A549 (cell line): ENCODE data around the gene SORBS1. TPM values are rescaled to one million over a fixed set of nuclear protein-coding genes. Genes with fewer than 3 reads are reported as not detected.
A peak's percentile ranks its signal among the peaks of the same experiment; 100 is the strongest.

Experiments
- ATAC-seq, 2 experiments: fragments of 200-7000 bp in 1 of 2; fragments of >200 bp in 1 of 2; cut with Nextera tagmentation in 1 of 2; cut with Tn5 transposase in 1 of 2; 3 replicates each; pipeline versions ENCODE4 v1.8.0 to v1.9.1; 2018 to 2020; ENCODE audit warnings: mild to moderate bottlenecking in 1 of 2, moderate library complexity in 1 of 2
- CTCF ChIA-PET: fragments of 300-600 bp; sonication (Branson Sonifier 250); formaldehyde crosslinking; extraction: SDS; loops from one replicate; lab custom pipeline; 2021; ENCODE audit warnings: antibody characterized with exemption, inconsistent platforms; lab: Yijun Ruan, JAX
- POLR2A ChIA-PET: fragments of 350-600 bp; formaldehyde crosslinking; extraction: SDS; loops from one replicate; lab custom pipeline; 2021; ENCODE audit warnings: antibody characterized with exemption, inconsistent platforms; lab: Yijun Ruan, JAX
- DNase-seq, 2 experiments: peaks; one replicate each; pipeline versions ENCODE4 v3.0.0 to v3.0.0-alpha.2; 2011 to 2016; ENCODE audit warnings: low read depth in 1 of 2, low spot score in 1 of 2
- FAIRE-seq: peaks from 2 replicates; lab custom pipeline; 2011; peaks lifted over from hg19 to GRCh38; lab: Jason Lieb, UNC
- H3K27ac ChIP-seq, 2 experiments: fragments of >200 bp; sonication (Bioruptor Twin); formaldehyde crosslinking; 3 replicates each; pipeline ENCODE4 v1.5.1; 2016 to 2017
- H3K4me1 ChIP-seq: fragments of >200 bp; sonication (Bioruptor Twin); formaldehyde crosslinking; 3 replicates; pipeline ENCODE4 v1.6.1; 2016
- H3K4me2 ChIP-seq: fragments of >200 bp; sonication (Bioruptor Twin); formaldehyde crosslinking; 3 replicates; pipeline ENCODE4 v1.6.1; 2016
- H3K4me3 ChIP-seq: fragments of >200 bp; sonication (Bioruptor Twin); formaldehyde crosslinking; 3 replicates; pipeline ENCODE4 v1.5.1; 2016
- H3K9me3 ChIP-seq: fragments of >200 bp; sonication (Bioruptor Twin); formaldehyde crosslinking; 3 replicates; pipeline ENCODE4 v1.6.1; 2016
- CBX2 ChIP-seq: fragments of 200-600 bp; sonication (generic); IDR thresholded peaks from 2 replicates; pipeline ENCODE4 v1.6.1; 2016; ENCODE audit warnings: low read depth, mild to moderate bottlenecking, borderline replicate concordance
- CBX8 ChIP-seq: fragments of 200-600 bp; sonication (generic); IDR thresholded peaks from 2 replicates; pipeline ENCODE4 v1.6.1; 2016
- CEBPB ChIP-seq, 2 experiments: fragments of >200 bp in 1 of 2; sonication (Bioruptor Twin) in 1 of 2; formaldehyde crosslinking in 1 of 2; IDR thresholded peaks; 2 replicates each; pipeline ENCODE4 v1.6.1; 2012 to 2016
- CHD2 ChIP-seq: fragments of 150-350 bp; IDR thresholded peaks from 2 replicates; pipeline ENCODE4 v1.6.1; 2014; ENCODE audit warnings: low read length; ENCODE audit not compliant: partially characterized antibody
- EHMT2 ChIP-seq: fragments of 200-600 bp; sonication (generic); IDR thresholded peaks from 2 replicates; pipeline ENCODE4 v1.6.1; 2016; ENCODE audit warnings: antibody characterized with exemption, low read depth, mild to moderate bottlenecking, moderate library complexity
- EP300 ChIP-seq, 2 experiments: fragments of >200 bp; sonication (Bioruptor Twin); formaldehyde crosslinking; IDR thresholded peaks; 2 replicates in 1 of 2; 3 replicates in 1 of 2; pipeline ENCODE4 v1.6.1; 2016 to 2017
- ESRRA ChIP-seq: fragments of 150-350 bp; IDR thresholded peaks from 2 replicates; pipeline ENCODE4 v1.6.1; 2014; ENCODE audit warnings: mild to moderate bottlenecking, low read length, borderline replicate concordance
- FOSL2 ChIP-seq, 2 experiments: fragments of 450-650 bp in 1 of 2; fragments of >200 bp in 1 of 2; sonication (Bioruptor Twin) in 1 of 2; formaldehyde crosslinking; IDR thresholded peaks; 2 replicates each; pipeline versions ENCODE4 v1.5.0 to v1.6.1; 2016 to 2020; ENCODE audit warnings: mild to moderate bottlenecking in 1 of 2, moderate library complexity in 1 of 2
- HES2 ChIP-seq: fragments of >200 bp; sonication (Bioruptor Twin); formaldehyde crosslinking; IDR thresholded peaks from 2 replicates; pipeline ENCODE4 v1.6.1; 2016
- HMGXB4 ChIP-seq: fragments of 250-450 bp; sonication (Bioruptor Pico); IDR thresholded peaks from 2 replicates; pipeline ENCODE4 v1.5.0; 2021; ENCODE audit warnings: mild to moderate bottlenecking, moderate library complexity, borderline replicate concordance
- HOXB13 ChIP-seq: fragments of 250-450 bp; sonication (Bioruptor Pico); IDR thresholded peaks from 2 replicates; pipeline ENCODE4 v1.5.0; 2020; ENCODE audit warnings: low read depth, mild to moderate bottlenecking, moderate library complexity
- KDM1A ChIP-seq: fragments of 200-600 bp; sonication (generic); IDR thresholded peaks from 2 replicates; pipeline ENCODE4 v1.6.1; 2016; ENCODE audit warnings: low read depth, mild to moderate bottlenecking
- KDM5A ChIP-seq: fragments of 200-600 bp; sonication (generic); IDR thresholded peaks from 2 replicates; pipeline ENCODE4 v1.6.1; 2016; ENCODE audit warnings: antibody characterized with exemption, mild to moderate bottlenecking
- MAFK ChIP-seq: fragments of 450-650 bp; IDR thresholded peaks from 2 replicates; pipeline ENCODE4 v1.6.1; 2014; ENCODE audit not compliant: partially characterized antibody
- MYC ChIP-seq: IDR thresholded peaks from 2 replicates; pipeline ENCODE4 v1.6.1; 2012; ENCODE audit warnings: mild to moderate bottlenecking, inconsistent platforms, low read length, improper control_type of control experiment, borderline replicate concordance
- NFE2L2 ChIP-seq: fragments of 150-350 bp; conservative IDR thresholded peaks from 2 replicates; pipeline ENCODE4 v1.6.1; 2014; ENCODE audit warnings: low read length
- POLR2AphosphoS2 ChIP-seq: conservative IDR thresholded peaks from 2 replicates; pipeline ENCODE4 v1.6.1; 2012; ENCODE audit warnings: low read length, improper control_type of control experiment, inconsistent platforms
- RFX5 ChIP-seq: fragments of 450-650 bp; IDR thresholded peaks from 2 replicates; pipeline ENCODE4 v1.7.1; 2014; ENCODE audit warnings: antibody characterized with exemption, mild to moderate bottlenecking, moderate library complexity
- SREBF2 ChIP-seq: fragments of 450-650 bp; IDR thresholded peaks from 2 replicates; pipeline ENCODE4 v1.6.1; 2014; ENCODE audit warnings: mild to moderate bottlenecking, moderate library complexity
- TFCP2L1 ChIP-seq: fragments of 250-450 bp; sonication (Bioruptor Pico); IDR thresholded peaks from 2 replicates; pipeline ENCODE4 v1.5.0; 2021; ENCODE audit warnings: mild to moderate bottlenecking
- TP53 ChIP-seq: fragments of 250-450 bp; sonication (Bioruptor Pico); IDR thresholded peaks from 2 replicates; pipeline ENCODE4 v1.5.0; 2021; ENCODE audit warnings: mild to moderate bottlenecking, moderate library complexity
- ZNF302 ChIP-seq: fragments of 250-450 bp; sonication (Bioruptor Pico); IDR thresholded peaks from 2 replicates; pipeline ENCODE4 v1.9.0; 2021; ENCODE audit warnings: inconsistent platforms, mild to moderate bottlenecking, moderate library complexity
- ZSCAN20 ChIP-seq: fragments of 250-450 bp; sonication (Bioruptor Pico); IDR thresholded peaks from 2 replicates; pipeline ENCODE4 v1.8.0; 2022; ENCODE audit warnings: mild to moderate bottlenecking, moderate library complexity
- WGBS: methylation state at CpG from one replicate; pipeline ENCODE4 v1.1.6; 2017; ENCODE audit errors: missing lambda C conversion rate; 5-methylcytosine and 5-hydroxymethylcytosine counted together
- polyA plus RNA-seq, 4 experiments: library from polyadenylated mRNA; depleted of rRNA in 3 of 4; stranded (reverse); fragments of >200 nt; fragmentation: RNase III in 1 of 4; extraction: RNeasy Plus Mini Kit Qiagen cat#74134 plus additional on column Dnase treatment in 1 of 4; gene quantifications; 2 replicates in 3 of 4; 3 replicates in 1 of 4; pipeline ENCODE4 v1.2.3, GENCODE V29; 2011 to 2017
- TF ChIP-seq, protein P1 (sequence below): IDR thresholded peaks from 2 replicates; pipeline ENCODE4 v1.6.1; 2012; ENCODE audit warnings: low read depth, borderline replicate concordance
- TF ChIP-seq, protein P2 (sequence below): fragments of 150-350 bp; IDR thresholded peaks from 2 replicates; pipeline ENCODE4 v1.6.1; 2014; ENCODE audit warnings: low read depth, mild to moderate bottlenecking, low read length
- TF ChIP-seq, protein P3 (sequence below): IDR thresholded peaks from 2 replicates; pipeline ENCODE4 v1.6.1; 2012

The SORBS1 gene
- polyA plus RNA-seq, 2 of the 4 experiments (the other 2 are of a cell fraction) = 0.39 to 0.80 TPM

GRCh38 chr10:95559471-95559870, 1.7 kb downstream of the SORBS1 start:
- Histone ChIP-seq H3K4me2 (no peak overlapping the region), H3K9me3 (no peaks in the 10 kb centered on the region), H3K4me3 (no peak overlapping the region), H3K4me1 (0 out of 3 replicates have a peak, but pooled peaks cover 6% of the 10 kb centered on the region), H3K27ac (no peak overlapping the region)
- FAIRE-seq (no peak), DNase-seq (no peak), ATAC-seq (no peak)
- ChIA-PET CTCF (interaction anchor here (1.3 kb wide), 1 partner anchor 129 kb away, joined by 3 read pairs; no protein-coding TSS in a partner anchor), POLR2A (no interaction called here)
- WGBS = 68% methylated on average over 4 of the region's 4 CpGs
- TF ChIP-seq TFCP2L1 (CRISPR knock-in tag) (no peak), CBX2 (no peak), KDM1A (no peak), MAFK (no peak), TP53 (CRISPR knock-in tag) (no peak), MYC (no peak), NFE2L2 (no peak)

DNA sequence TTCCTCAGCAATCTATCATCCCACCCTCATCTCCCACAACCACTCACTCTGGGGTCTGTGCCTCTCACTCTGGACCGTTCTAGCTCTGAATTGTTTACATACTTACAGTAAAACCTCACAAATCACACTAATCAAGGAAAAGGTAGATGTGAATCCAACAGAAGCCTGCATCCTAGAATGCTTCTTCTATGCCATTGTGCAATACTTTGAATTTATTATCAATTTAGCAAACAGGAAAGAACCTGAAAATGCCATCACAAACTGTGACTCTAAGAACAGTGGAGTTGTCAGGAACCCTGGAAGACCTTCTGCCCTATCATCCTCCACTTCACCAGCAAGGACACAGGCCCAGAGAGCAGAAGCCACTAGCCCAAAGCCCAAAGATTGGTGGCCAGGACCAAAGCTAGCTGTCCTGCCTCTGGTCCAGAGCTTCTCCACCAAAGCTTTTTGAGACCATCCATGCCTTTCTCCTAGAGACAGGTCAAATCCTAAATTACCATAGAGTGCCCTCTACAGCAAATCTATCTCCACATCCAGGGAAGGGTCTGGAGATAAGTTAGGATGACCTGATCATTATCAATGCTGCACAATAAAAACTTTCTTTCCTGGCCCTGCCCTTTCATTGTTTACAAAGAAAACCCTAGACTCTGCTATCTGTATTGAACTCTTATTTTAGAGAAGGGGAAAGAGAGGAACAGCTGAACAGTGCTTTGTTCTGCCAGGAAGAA, 2.4 kb downstream of the SORBS1 start:
- ChIA-PET CTCF (interaction anchor here (1.0 to 1.3 kb wide), 2 partner anchors 113 to 128 kb away, joined by 3 read pairs; no protein-coding TSS in a partner anchor), POLR2A (no interaction called here)
- no peak for DNase-seq
- no peak overlapping the region for H3K4me2 ChIP-seq
- H3K4me3 ChIP-seq = no peak overlapping the region
- 48% methylated on average over 1 of the region's 1 CpG for WGBS
- 0 out of 3 replicates have a peak, but pooled peaks cover 6% of the 10 kb centered on the region for H3K4me1 ChIP-seq
- no peak for ATAC-seq
- no peak for FAIRE-seq
- no peak overlapping the region for H3K27ac ChIP-seq
- H3K9me3 ChIP-seq = no peaks in the 10 kb centered on the region
- TF ChIP-seq ESRRA (no peak), HOXB13 (no peak), CEBPB (IDR thresholded peaks at IDR 0.05) (0 out of 4 replicates have a peak, but pooled peaks of 1 of the 2 experiments have one; percentile 36)

DNA sequence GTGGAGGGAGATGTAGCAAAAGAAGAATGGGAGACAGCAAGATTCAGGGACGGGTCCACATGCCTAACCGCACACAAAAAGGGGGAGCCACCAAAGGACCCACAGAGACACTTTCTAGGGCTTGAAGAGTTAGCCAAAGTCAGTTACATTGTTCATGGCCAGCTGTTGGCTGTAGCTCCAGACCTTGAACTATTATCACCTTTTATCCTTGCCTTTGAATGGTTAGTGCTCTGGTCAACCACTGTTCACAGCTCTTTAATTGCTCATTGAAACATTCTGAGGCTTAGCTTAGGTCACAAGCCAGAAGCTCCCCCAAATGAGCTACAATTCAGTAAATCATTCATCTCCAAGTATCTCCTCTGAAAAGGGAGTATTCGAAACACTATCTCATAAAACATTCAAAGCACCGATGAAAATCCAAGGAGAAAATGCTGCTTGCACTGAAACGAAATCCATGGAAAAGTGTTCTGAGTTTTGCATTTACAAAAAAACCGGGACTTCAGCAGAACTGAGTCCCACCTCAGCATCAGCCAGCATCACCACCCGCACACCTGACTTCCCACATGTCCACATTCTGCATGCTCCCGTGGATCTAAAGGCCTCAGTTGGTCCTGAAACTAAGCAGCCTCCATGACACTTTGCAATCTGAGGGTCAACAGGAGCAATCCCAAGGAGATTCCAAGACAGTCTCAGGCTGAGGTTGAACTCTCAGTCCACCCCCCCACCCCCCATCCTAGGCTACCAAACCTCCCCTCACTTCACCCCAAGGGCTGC, 4.0 kb downstream of the SORBS1 start:
- H3K4me3 ChIP-seq = no peak overlapping the region
- CTCF ChIA-PET = interaction anchor here (1.0 to 1.5 kb wide), 4 partner anchors 18 to 127 kb away, joined by 3 to 7 read pairs (median 4); no protein-coding TSS in a partner anchor
- no peak for FAIRE-seq
- ATAC-seq = no peak
- H3K4me1 ChIP-seq = peaks cover 16% of the 10 kb centered on the region; the same call in 1 of the 3 replicates
- POLR2A ChIA-PET = no interaction called here
- no peaks in the 10 kb centered on the region for H3K9me3 ChIP-seq
- WGBS = 65% methylated on average over 8 of the region's 8 CpGs
- no peak for DNase-seq
- H3K27ac ChIP-seq = no peak overlapping the region
- no peak for TF ChIP-seq HMGXB4
- no peak for TF ChIP-seq ZSCAN20 (CRISPR knock-in tag)
- TF ChIP-seq, protein P1, sequence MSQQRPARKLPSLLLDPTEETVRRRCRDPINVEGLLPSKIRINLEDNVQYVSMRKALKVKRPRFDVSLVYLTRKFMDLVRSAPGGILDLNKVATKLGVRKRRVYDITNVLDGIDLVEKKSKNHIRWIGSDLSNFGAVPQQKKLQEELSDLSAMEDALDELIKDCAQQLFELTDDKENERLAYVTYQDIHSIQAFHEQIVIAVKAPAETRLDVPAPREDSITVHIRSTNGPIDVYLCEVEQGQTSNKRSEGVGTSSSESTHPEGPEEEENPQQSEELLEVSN = no peak
- no peak for TF ChIP-seq EHMT2
- TF ChIP-seq KDM5A = no peak
- TF ChIP-seq, protein P2, sequence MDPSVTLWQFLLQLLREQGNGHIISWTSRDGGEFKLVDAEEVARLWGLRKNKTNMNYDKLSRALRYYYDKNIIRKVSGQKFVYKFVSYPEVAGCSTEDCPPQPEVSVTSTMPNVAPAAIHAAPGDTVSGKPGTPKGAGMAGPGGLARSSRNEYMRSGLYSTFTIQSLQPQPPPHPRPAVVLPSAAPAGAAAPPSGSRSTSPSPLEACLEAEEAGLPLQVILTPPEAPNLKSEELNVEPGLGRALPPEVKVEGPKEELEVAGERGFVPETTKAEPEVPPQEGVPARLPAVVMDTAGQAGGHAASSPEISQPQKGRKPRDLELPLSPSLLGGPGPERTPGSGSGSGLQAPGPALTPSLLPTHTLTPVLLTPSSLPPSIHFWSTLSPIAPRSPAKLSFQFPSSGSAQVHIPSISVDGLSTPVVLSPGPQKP = no peak
- no peak for TF ChIP-seq RFX5
- no peak for TF ChIP-seq ESRRA
- no peak for TF ChIP-seq HES2
- TF ChIP-seq FOSL2 (IDR thresholded peaks at IDR 0.05) = no peak
- no peak for TF ChIP-seq FOSL2 (CRISPR knock-in tag; IDR thresholded peaks at IDR 0.05)
- TF ChIP-seq, protein P3, sequence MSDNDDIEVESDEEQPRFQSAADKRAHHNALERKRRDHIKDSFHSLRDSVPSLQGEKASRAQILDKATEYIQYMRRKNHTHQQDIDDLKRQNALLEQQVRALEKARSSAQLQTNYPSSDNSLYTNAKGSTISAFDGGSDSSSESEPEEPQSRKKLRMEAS = no peak
- no peak for TF ChIP-seq CBX2
- TF ChIP-seq ZNF302 (CRISPR knock-in tag) = no peak
- no peak for TF ChIP-seq POLR2AphosphoS2
- TF ChIP-seq CHD2 = no peak
- TF ChIP-seq EP300 (IDR thresholded peaks at IDR 0.05) = no peak
- TF ChIP-seq SREBF2 = no peak
- no peak for TF ChIP-seq KDM1A
- TF ChIP-seq CBX8 = no peak
- H3K4me2 ChIP-seq = no peak overlapping the region
